Glutamatergic neuron (in vitro differentiated cells): Measurements from ENCODE around the gene TMEM108. TPM values are rescaled to one million over a fixed set of nuclear protein-coding genes. Genes with fewer than 3 reads are reported as not detected.

Experiments used
- DNase-seq: peaks from one replicate; pipeline ENCODE4 v3.0.0; 2022
- H3K27ac Mint-ChIP-seq: one replicate; pipeline ENCODE4 v1.8.0; 2020; ENCODE audit warnings: mild to moderate bottlenecking, mixed read lengths, inconsistent platforms; ENCODE audit not compliant: unreplicated experiment
- H3K27me3 Mint-ChIP-seq: one replicate; pipeline ENCODE4 v1.8.0; 2020; ENCODE audit warnings: mild to moderate bottlenecking, moderate library complexity, mixed read lengths, inconsistent platforms; ENCODE audit not compliant: unreplicated experiment
- H3K36me3 Mint-ChIP-seq: one replicate; pipeline ENCODE4 v1.8.0; 2020; ENCODE audit warnings: mild to moderate bottlenecking, mixed read lengths, inconsistent platforms; ENCODE audit not compliant: unreplicated experiment
- H3K4me1 Mint-ChIP-seq: one replicate; pipeline ENCODE4 v1.8.0; 2020; ENCODE audit warnings: mild to moderate bottlenecking, low read depth, mixed read lengths, inconsistent platforms; ENCODE audit not compliant: unreplicated experiment
- H3K4me3 Mint-ChIP-seq: one replicate; pipeline ENCODE4 v1.8.0; 2020; ENCODE audit warnings: mild to moderate bottlenecking, mixed read lengths, inconsistent platforms; ENCODE audit not compliant: unreplicated experiment
- H3K9me3 Mint-ChIP-seq: one replicate; pipeline ENCODE4 v1.8.0; 2020; ENCODE audit warnings: mild to moderate bottlenecking, moderate library complexity, mixed read lengths, inconsistent platforms; ENCODE audit not compliant: unreplicated experiment
- CTCF ChIP-seq: fragments of 200-600 bp; sonication (generic); IDR thresholded peaks from one replicate; pipeline ENCODE4 v1.5.0; 2021; ENCODE audit not compliant: partially characterized antibody, unreplicated experiment
- total RNA-seq: library from RNA; stranded (reverse); fragmentation: NEBNext Ultra II Directional; extraction: Animal tissue kit (Norgen Biotek cat#: 25700); gene quantifications from one replicate; pipeline ENCODE4 v1.2.1, GENCODE V29; 2021; ENCODE audit not compliant: unreplicated experiment

The TMEM108 gene
- total RNA-seq, 1 donor from 2014 or later, result 9.0 TPM

- no peak overlapping the region for H3K4me3 Mint-ChIP-seq
- H3K4me1 Mint-ChIP-seq, result peaks cover 26% of the 10 kb centered on the region
- no peak for DNase-seq
- no peaks in the 10 kb centered on the region for H3K36me3 Mint-ChIP-seq
- peaks cover 2% of the 10 kb centered on the region for H3K27me3 Mint-ChIP-seq
- peaks cover 2% of the 10 kb centered on the region for H3K9me3 Mint-ChIP-seq
- H3K27ac Mint-ChIP-seq, result no peak overlapping the region
- TF ChIP-seq CTCF, result no peak
Observed at GRCh38 chr3:133294253-133294652, 256.1 kb downstream of the TMEM108 start.

GRCh38 chr3:133295199-133295901 is 257.2 kb downstream of the TMEM108 start:
- H3K4me3 Mint-ChIP-seq, result no peak overlapping the region

GRCh38 chr3:133295944-133296917 is 258.0 kb downstream of the TMEM108 start:
- Mint-ChIP-seq H3K4me3 (peak overlapping the region; percentile 8), H3K9me3 (peaks cover 2% of the 10 kb centered on the region), H3K27ac (peak overlapping the region; percentile 86), H3K36me3 (peaks cover 5% of the 10 kb centered on the region), H3K4me1 (peaks cover 26% of the 10 kb centered on the region), H3K27me3 (peaks cover 2% of the 10 kb centered on the region)
- DNase-seq, result no peak
- TF ChIP-seq CTCF, result no peak

More at GRCh38 chr3:133295199-133295901, 257.2 kb downstream of the TMEM108 start:
- peaks cover 2% of the 10 kb centered on the region for H3K9me3 Mint-ChIP-seq
- peaks cover 5% of the 10 kb centered on the region for H3K36me3 Mint-ChIP-seq
- TF ChIP-seq CTCF, result no peak
- H3K27ac Mint-ChIP-seq, result no peak overlapping the region
- no peak for DNase-seq
- peaks cover 26% of the 10 kb centered on the region for H3K4me1 Mint-ChIP-seq
- peaks cover 2% of the 10 kb centered on the region for H3K27me3 Mint-ChIP-seq

GRCh38 chr3:133296981-133297380 is 258.8 kb downstream of the TMEM108 start:
- peak overlapping the region; percentile 86 for H3K27ac Mint-ChIP-seq
- no peak for DNase-seq
- H3K36me3 Mint-ChIP-seq, result peaks cover 5% of the 10 kb centered on the region
- TF ChIP-seq CTCF, result no peak
- peak overlapping the region; percentile 58 for H3K4me3 Mint-ChIP-seq
- peaks cover 2% of the 10 kb centered on the region for H3K9me3 Mint-ChIP-seq
- H3K27me3 Mint-ChIP-seq, result peaks cover 2% of the 10 kb centered on the region
- peaks cover 26% of the 10 kb centered on the region for H3K4me1 Mint-ChIP-seq
